Esophagus mucosa (tissue), 1 donor: Measurements from ENCODE around the gene METTL24. TPM values are rescaled to one million over a fixed set of nuclear protein-coding genes. Genes with fewer than 3 reads are reported as not detected.
A peak's percentile ranks its signal among the peaks of the same experiment; 100 is the strongest.
"Not testable (repeated sequence)": the region's sequence is repeated elsewhere in the genome, so short reads cannot be mapped to it uniquely, and the experiment has no call there.

Source experiments
- ATAC-seq: fragments of 200-7000 bp; cut with Tn5 transposase; one replicate; pipeline ENCODE4 v1.9.1; 2020
- total RNA-seq: library from RNA; stranded (reverse); gene quantifications from one replicate; pipeline ENCODE4 v1.2.4, GENCODE V29; 2023
- donor health status: DM: yes; HTN: yes; CAD: no.

Gene METTL24
- total RNA-seq, 1 donor from 2014 or later = not detected

DNA sequence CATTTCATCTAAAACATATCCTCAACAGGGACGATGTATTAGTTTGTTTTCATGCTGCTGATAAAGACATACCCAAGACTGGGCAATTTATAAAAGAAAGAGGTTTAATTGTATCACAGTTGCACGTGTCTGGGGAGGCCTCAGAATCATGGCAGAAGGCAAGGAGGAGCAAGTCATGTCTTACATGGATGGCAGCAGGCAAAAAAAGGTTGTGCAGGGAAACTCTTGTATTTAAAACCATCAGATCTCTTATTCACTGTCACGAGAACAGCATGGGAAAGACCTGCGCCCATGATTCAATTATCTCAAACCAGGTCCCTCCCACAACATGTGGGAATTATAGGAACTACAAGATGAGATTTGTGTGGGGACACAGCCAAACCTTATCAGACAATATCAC, 48.7 kb downstream of the METTL24 start:
- not testable (repeated sequence) for ATAC-seq

DNA sequence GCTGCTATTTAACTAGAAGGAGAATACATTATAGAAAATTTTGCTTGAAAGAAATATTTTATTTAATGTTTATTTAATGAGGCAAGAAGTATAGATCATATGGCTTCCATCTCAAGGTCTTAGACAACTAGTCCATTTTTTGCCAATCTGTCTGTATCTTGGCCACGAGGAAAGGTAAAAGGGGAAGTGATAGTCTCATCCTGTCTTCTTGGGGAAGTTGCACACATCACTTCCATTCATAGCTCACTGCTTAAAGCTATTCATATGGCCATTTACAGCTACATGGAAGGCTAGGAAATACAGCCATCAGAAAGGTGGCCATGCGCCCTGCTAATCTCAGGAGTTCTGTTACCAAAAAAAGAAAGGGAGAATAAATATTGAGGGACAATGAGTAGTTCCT, 50.8 kb downstream of the METTL24 start:
- ATAC-seq = no peak

DNA sequence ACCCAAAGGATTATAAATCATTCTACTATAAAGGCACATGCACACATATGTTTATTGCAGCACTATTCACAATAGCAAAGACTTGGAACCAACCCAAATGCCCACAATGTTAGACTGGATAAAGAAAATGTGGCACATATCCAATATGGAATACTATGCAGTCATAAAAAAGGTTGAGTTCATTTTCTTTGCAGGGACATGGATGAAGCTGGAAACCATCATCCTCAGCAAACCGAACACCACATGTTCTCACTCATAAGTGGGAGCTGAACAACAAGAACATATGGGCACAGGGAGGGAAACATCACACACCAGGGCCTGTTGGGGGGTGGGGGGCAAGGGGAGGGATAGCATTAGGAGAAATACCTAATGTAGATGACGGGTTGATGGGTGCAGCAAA, 52.3 kb downstream of the METTL24 start:
- ATAC-seq = not testable (repeated sequence)

DNA sequence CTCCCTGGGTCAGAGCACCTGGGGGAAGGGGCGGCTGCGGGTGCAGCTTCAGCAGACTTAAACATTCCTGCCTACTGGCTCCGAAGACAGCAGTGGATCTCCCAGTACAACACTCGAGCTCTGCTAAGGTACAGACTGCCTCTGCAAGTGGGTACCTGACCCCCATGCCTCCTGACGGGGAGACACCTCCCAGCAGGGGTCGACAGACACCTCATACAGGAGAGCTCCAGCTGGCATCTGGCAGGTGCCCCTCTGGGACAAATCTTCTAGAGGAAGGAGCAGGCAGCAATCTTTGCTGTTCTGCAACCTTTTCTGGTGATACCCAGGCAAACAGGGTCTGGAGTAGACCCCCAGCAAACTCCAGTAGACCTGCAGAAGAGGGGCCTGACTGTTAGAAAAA, 54.5 kb downstream of the METTL24 start:
- not testable (repeated sequence) for ATAC-seq

DNA sequence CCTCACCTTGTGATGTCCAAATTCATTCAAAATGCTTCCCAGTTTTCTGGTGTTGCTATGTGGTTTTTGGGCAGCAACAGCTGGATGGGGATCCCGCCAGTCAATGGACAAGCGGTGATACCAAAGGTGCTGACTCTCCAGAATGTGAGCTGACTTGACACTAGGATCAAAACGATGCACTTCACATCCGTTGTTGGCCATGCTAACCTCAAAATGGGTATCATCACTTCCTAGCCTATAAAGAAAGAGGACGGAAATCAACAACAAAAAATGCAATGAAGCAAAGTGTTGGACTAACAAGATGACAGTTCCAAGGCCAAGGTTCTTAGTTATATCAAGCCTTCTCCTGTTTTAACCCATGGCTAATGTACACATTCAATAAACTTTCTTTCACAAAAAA, 59.2 kb downstream of the METTL24 start:
- ATAC-seq = no peak

DNA sequence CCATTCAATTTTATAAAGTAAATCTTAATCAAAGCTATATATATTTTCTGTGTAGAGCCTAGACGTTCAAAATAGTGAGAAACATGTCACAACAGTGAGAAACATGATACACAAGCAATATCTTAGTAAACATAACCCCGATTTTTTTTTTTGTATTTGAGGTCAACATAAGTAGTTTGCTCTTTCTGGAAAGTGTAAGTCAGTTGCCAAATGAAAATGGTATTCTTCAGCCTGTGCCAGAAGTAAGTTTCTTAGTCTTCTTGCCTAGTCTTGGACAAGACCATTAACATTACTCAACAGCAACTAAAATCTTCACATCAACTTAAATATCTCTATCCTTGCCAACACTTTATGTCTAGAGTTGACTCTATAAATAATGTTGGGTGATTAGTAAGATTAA, 59.7 kb downstream of the METTL24 start:
- ATAC-seq = no peak

DNA sequence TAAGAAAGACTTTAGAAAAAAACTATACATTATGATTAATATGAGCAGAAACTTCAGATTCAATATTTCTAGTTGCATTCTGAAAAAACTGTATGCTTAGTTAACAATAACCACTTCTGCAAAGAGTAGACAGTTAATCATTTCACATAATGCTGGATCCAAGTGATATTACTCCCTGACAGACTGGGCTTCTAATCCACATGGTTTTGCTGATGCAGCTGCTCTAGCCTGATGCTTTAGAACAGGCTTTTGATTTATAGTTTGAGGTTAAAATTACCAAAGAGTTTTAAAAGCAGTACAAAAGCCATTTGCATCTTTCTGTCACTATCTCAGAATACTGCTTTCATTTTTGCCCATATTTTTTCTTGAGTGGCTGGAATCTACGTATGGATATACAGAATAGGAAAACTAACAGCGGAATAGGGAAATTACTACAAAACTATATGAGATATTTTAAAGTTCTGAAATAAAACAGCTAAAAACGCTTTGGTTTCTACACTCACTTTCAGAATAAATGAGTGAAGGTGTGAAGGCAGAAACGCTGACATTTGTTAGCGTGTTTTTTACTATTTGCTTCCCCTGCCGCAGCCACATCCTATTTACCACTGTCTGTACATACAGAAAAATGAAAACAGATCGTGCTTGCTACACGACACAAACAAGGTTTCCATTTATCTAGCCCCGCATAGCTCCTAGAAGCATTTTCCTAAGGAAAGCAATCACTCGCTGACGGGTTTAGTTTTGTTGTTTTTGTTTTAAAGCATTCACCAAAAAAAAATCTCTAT, 61.7 kb downstream of the METTL24 start:
- ATAC-seq = no peak

DNA sequence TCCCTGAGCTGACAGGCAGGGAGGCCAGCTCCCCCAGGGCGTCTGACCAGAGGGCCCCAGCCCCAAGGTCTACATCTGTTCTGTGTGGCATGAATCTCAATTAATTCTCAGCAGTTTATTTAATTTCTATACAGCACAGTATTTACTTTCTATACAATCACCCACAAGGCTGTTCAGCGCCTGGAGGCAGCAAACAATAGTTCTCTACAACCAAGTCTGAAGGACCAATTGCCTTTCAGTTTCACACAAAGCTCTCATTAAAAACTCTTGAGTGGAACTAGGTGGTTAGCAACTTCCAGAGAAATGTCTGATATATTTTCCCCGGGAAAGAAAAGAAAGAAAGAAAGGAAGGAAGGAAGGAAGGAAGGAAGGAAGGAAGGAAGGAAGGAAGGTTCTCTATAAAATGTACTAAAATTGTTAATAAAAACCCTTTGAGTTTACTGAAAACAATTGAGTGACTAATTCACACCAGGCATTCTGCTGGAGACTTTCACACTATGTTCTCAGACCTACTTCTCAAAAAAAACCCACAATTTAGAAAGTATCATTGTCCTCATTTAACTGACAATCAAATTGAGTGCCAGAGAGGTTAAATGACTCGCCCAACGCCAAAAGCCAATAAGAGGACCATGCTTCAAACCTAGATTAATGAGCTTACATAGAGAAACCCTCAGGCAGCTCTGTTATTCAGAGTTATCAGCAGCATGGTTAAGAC, 62.5 kb downstream of the METTL24 start:
- ATAC-seq = no peak

DNA sequence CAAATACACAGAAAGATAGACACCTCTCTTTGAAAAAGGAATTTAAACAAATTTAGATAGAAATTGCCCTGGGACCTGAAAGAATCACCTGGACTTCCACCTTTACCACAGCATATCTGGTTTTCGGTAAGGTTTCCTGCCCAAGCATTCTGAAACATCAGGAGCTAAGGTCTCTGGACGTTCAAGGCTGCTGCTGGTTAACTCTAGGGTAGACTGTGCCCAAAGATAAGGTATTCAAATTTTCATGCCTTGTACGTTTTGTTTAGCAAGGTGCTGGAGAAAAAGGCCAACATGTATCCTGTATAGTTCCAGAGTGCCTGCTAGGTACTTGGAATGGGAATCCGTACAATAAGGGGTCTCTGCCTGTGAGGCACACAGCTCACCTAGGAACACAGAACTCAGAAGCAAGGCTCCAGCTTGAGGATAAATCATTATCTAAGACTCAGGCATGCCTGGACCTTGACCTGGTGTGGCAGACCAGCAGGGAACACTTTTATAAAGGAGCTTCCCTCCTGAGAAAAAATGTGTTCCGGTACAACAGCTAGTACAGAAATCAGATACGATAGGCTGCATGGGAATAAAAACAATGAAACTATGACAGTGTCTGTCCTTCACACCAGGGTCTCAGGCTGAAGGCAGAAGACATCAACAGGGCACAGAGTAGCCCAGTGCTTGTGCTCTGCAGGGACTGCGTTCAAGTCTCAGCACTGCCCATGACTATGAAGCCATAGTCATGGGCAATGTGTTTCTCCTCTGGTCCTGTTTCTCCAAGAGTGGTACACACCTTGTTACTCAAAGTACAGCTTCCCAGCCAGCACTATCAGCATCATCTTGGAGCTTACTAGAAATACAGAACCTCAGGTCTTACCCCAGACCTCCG, 70.4 kb downstream of the METTL24 start:
- ATAC-seq = no peak

DNA sequence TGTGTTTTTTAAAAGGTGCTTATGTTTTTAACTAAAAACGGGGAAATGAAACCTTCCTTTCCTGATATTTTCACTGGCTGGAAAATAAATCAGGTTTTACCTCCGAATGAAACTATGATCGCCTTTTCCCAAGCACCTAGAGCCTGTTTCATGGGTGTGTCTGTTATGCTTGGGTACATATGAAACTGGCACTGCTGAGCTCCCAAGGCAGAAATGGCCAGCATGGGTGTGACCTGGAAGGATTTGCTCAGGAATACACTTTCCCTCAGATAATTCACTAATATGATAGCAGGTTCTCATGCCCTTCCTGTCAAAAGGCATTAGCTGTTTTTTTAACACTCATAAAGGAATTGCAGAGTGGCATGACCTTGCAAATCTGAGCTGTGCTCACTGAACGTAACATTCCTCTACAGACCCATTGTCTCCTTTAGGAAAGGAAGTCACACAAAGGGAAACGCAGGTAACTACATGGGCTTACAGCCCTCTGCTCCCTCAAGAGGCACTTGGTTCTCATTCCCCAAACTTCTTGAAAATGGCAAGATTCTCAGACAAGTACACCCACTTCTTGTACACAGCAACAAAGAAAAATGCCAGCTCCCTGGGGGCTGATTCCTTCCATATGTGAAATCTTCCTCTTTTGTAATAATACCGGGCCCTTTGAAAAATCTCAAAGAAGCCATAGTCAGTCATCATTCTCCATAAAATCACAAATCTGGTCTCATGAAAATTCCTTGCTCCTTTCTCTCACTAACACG, 72.7 kb downstream of the METTL24 start:
- peak; percentile 98 for ATAC-seq

DNA sequence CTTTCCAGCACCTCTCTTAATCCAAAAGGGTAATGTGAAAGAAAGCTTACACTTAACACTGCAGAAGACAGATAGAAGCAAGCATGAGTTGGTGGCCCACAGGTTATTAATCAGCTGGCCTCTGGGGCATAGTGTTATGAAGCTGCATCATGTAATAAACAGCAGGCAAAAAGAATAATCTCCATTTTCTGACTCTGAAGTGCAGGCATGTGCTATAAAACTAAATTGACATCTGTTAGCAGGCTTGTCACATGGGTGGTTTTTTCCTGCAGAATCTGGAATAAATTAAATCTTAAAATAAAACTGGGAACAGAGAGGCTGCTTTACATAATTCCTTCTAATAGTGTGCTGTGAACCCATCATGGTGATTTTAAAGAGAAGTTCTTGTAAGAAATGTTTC, 73.3 kb downstream of the METTL24 start:
- ATAC-seq = no peak

DNA sequence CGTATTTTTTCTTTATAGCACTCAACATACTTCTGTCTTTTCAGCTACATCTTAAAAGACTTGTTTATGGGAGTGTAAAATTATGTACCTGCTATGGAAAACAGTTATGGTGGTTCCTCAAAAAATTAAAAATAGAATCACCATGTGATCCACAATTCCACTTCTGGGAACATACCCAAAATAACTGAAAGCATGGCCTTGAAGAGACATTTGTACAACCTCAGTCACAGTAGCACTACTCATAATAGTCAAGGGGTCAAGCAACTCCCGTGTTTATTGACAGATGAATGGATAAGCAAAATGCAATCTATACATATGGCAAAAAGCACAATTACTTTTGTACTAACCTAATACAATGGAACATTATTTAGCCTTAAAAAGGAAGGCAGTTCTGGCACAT, 74.5 kb downstream of the METTL24 start:
- no peak for ATAC-seq

DNA sequence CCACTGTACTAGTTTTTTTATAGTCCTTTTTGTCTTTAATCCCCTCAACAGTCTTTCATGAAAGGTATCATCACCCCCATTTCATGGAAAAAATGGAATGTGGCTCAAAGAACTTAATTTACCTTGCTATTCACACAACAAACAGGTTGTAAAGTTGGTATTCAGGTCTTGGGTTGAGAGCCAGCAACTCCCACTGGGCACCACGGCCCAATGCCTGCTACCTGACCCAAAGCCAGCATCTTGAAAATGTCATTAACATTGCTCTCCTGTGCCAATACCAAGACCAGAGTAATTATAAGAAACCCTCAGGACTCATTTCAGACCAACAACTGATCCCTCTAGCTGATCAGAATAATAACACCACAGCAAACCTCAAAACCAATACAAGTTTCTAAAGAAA, 75.7 kb downstream of the METTL24 start:
- no peak for ATAC-seq

DNA sequence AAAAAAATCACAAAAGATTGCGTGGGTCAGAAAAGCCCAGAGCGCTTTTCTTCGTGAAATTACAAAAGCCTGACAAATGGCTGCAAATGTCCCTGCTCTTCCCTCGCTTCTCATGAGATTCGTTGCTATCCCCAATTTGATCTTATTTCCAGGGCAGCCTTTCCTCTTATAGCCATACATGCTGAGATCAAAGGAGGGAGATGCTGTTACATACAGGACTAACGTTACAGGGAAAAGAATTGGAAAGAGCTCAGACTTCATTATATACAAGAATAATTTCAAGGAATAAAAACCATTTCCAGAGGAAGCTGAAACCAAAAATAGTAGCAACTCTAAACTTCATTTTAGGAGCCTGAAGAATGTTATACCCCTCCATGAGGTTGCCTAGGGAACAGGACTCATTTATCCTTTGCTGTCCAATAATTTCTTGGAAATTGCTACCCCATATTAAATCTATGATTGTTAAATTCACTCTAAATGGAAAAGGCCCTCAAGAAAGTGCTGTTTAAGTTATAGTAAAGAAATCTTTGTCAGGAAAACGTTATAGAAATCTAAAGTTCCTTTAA, 81.0 kb downstream of the METTL24 start:
- no peak for ATAC-seq

DNA sequence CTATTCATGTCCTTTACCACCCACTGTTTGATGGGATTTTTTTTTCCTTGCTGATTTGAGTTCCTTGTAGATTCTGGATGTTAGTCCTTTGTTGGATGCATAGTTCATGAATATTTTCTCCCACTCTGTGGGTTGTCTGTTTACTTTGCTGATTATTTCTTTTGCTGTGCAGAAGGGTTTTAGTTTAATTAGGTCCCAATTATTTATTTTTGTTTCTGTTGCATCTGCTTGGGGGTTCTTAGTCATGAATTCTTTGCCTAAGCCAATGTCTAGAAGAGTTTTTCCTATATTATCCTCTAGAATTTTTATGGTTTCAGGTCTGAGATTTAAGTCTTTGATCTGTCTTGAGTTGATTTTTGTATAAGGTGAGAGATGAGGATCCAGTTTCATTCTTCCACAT, 85.4 kb downstream of the METTL24 start:
- ATAC-seq = not testable (repeated sequence)

DNA sequence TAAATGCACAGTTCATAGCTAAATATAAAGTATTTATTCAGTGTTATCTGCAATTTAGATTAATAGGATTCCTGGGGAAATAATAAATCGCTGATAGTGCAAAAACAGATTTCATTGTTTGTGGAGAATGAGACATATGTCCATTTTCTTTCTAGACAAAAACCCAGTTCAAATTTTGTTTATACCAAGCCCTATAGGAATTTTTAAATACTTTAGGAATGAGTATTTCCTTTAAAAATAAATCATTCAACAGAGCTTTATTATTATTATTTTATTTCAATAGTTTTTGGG, 86.5 kb downstream of the METTL24 start:
- ATAC-seq = no peak

DNA sequence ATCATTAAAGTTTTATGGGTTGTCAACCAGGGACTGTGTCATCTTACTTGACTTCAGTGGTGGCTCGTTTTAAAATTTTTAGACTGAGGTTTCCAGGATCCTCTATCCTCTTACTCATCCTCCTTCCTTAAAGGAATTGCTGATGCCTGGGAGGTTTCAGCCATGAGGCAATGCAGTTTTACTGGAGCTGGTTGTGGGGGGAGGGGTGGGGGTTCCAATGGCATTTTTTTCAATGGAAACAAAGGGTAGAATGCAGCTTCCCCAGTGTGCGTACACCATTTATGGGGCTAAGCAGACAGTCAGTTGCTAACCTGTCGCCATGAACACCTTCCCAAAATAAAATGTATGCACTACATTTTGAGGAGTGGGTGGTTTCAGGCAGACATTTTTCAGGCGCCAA, 88.0 kb downstream of the METTL24 start:
- ATAC-seq = no peak

DNA sequence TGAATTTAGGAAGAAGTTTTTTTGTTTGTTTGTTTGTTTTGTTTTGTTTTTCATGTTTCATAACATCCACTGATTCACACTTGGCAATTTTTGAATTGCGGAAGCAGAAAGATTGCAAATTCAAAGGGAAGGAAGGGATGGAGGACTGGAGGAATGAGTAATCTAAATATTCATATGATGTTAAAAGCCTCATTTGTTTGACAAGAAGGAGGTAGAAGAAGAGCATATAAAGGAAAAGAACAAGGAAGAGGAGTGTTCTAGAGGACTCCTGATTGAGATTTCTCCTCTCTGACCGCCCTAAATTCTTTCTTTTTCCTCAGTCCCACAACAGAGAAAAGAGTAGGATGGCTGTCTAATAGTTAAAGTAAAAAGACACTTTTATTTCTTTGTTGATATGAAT, 88.5 kb downstream of the METTL24 start:
- no peak for ATAC-seq

DNA sequence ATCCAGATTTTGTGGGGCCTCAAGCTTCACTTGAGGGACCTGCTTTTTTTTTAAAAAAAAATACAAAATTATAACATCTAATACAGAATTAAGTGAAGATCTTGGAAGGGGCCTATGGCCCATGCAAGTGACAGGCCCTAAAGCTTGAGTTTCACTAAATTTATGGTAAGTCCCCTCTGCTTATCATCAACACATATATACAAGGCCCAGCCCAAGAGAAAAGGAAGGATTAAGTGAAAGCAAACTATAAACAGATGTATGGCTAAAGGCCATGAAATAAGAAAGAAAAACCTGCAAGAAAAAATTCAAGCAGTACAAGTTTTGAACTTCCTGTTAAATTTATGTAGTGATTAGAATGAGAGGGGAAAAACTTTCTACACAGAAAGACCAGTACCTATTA, 91.2 kb downstream of the METTL24 start:
- no peak for ATAC-seq

DNA sequence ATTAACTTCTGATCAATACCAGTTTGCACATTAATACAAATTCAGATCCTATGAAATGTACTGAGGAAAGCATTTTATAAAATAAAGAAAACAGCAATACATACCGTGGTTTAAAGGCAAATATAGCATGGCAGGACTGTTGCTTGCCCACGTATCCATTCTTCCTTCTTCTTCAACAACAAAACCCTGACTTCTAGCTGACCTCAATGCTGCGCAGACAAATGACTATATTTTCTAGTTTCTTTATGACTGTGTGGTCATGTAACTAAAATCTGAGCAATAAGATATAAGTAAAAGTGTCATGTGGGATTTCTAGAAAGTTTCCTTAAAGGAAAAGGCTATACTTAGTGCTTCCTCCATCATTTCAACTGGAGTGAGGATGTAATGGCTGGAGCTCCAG, 92.9 kb downstream of the METTL24 start:
- no peak for ATAC-seq

DNA sequence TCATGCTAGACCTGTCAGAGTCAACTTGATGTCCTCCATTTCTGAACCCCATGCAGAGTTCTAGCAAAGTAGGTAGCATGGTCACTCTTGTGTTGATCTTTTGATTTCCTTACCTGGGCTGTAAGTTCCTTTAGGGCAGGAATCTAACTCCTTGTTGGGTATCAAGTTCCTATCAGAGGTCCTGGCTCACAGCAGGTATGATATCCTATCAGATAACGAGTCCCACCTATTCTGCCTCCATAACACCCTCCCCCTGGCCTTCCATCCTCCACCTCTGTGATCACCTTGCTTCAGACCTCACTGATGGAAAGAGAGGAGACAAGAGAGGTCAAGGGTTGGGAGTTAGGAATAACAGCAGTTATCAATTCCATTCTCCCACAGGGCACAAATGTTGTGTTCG, 101.8 kb downstream of the METTL24 start:
- no peak for ATAC-seq

DNA sequence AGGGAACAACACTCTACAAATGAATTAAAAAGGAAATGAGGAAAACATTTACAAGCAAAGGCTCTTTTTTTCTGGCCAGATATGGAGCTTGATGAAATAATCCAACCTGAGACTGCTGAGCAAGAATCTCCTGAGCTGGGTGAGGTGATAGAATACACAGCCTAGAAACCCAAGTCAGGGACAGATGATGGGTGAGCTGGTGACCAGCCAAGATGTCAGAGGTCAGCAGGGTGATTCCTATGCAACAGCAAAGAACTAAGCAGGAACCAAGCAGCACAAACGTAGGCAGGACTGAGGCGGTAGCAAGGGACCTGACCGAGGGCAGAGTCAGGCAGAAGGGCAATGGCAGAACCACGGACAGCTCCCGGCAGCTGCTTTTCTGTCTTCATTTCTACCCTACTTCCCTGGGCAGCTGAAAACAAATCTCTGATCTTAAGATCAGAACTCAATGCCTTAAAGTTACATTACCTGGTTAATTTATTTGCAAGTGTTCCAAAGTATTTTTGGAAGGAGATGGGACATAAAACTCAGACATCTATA, 102.9 kb downstream of the METTL24 start:
- ATAC-seq = no peak
